GM23338 (cell line): Measurements from ENCODE around the gene PCDHGA1. TPM values are rescaled to one million over a fixed set of nuclear protein-coding genes. Genes with fewer than 3 reads are reported as not detected.

Source experiments
- ATAC-seq: fragments of 200-7000 bp; cut with Tn5 transposase; 3 replicates; pipeline ENCODE4 v1.9.1; 2020
- DNase-seq: peaks from one replicate; pipeline ENCODE4 v3.0.0-alpha.2; 2015; ENCODE audit warnings: low spot score
- H2AFZ ChIP-seq: fragments of 200-600 bp; sonication (generic); 2 replicates; pipeline ENCODE4 v1.8.0; 2016; ENCODE audit warnings: antibody characterized with exemption, mild to moderate bottlenecking, moderate library complexity
- H3F3A ChIP-seq: fragments of 200-600 bp; sonication (generic); replicated peaks from 2 replicates; pipeline ENCODE4 v1.8.0; 2017; ENCODE audit warnings: antibody characterized with exemption, mixed run types, low read depth
- H3K27ac ChIP-seq: fragments of 200-600 bp; sonication (generic); 2 replicates; pipeline ENCODE4 v1.6.1; 2016; ENCODE audit warnings: low read depth
- H3K27me3 ChIP-seq: fragments of 200-600 bp; sonication (generic); 2 replicates; pipeline ENCODE4 v1.8.0; 2016; ENCODE audit warnings: mild to moderate bottlenecking, mixed run types, moderate library complexity; ENCODE audit not compliant: insufficient read depth
- H3K36me3 ChIP-seq: fragments of 200-600 bp; sonication (generic); 2 replicates; pipeline ENCODE4 v1.8.0; 2016; ENCODE audit warnings: mild to moderate bottlenecking; ENCODE audit not compliant: insufficient read depth
- H3K4me1 ChIP-seq: fragments of 200-600 bp; sonication (generic); 2 replicates; pipeline ENCODE4 v1.8.0; 2016; ENCODE audit warnings: mild to moderate bottlenecking, moderate library complexity; ENCODE audit not compliant: insufficient read depth
- H3K4me2 ChIP-seq: fragments of 200-600 bp; sonication (generic); 2 replicates; pipeline ENCODE4 v1.7.1; 2017; ENCODE audit warnings: mixed run types
- H3K4me3 ChIP-seq: fragments of 200-600 bp; sonication (generic); 2 replicates; pipeline ENCODE4 v1.6.1; 2016; ENCODE audit warnings: mixed run types
- H3K79me2 ChIP-seq: fragments of 200-600 bp; sonication (generic); replicated peaks from 2 replicates; pipeline ENCODE4 v1.8.0; 2017; ENCODE audit warnings: mild to moderate bottlenecking; ENCODE audit not compliant: insufficient read depth
- H3K9me2 ChIP-seq: fragments of 200-600 bp; sonication (generic); 2 replicates; pipeline ENCODE4 v1.8.0; 2017; ENCODE audit not compliant: insufficient read depth
- H4K20me1 ChIP-seq: fragments of 200-600 bp; sonication (generic); replicated peaks from 2 replicates; pipeline ENCODE4 v1.8.0; 2017; ENCODE audit warnings: mild to moderate bottlenecking; ENCODE audit not compliant: insufficient read depth
- H3K27ac Mint-ChIP-seq: 2 replicates; pipeline ENCODE4 v1.8.0; 2020; ENCODE audit warnings: inconsistent platforms, mild to moderate bottlenecking, moderate library complexity, mixed read lengths
- H3K27me3 Mint-ChIP-seq: 3 replicates; pipeline ENCODE4 v1.8.0; 2022; ENCODE audit warnings: low read depth, mild to moderate bottlenecking, moderate library complexity, mixed read lengths, inconsistent platforms; ENCODE audit not compliant: insufficient read depth, poor library complexity
- H3K36me3 Mint-ChIP-seq: 3 replicates; pipeline ENCODE4 v1.8.0; 2021; ENCODE audit warnings: low read depth, mild to moderate bottlenecking, inconsistent platforms, moderate library complexity, mixed read lengths
- H3K4me1 Mint-ChIP-seq: 3 replicates; pipeline ENCODE4 v1.8.0; 2020; ENCODE audit warnings: mild to moderate bottlenecking, inconsistent platforms, mixed read lengths
- H3K4me3 Mint-ChIP-seq: 3 replicates; pipeline ENCODE4 v1.8.0; 2021; ENCODE audit warnings: moderate library complexity, mild to moderate bottlenecking, inconsistent platforms, mixed read lengths
- H3K9me3 Mint-ChIP-seq: 3 replicates; pipeline ENCODE4 v1.8.0; 2020; ENCODE audit warnings: moderate library complexity, mild to moderate bottlenecking, inconsistent platforms, mixed read lengths
- CREB1 ChIP-seq: fragments of 250-450 bp; sonication (Bioruptor Pico); IDR thresholded peaks from 2 replicates; pipeline ENCODE4 v1.5.0; 2020; ENCODE audit warnings: low read depth, mild to moderate bottlenecking, moderate library complexity
- ETS1 ChIP-seq: IDR thresholded peaks from 2 replicates; pipeline ENCODE4 v1.6.1; 2016; ENCODE audit warnings: antibody characterized with exemption
- EZH2 ChIP-seq: fragments of 200-600 bp; sonication (generic); IDR thresholded peaks from one replicate; pipeline ENCODE4 v1.8.0; 2017; ENCODE audit warnings: antibody characterized with exemption, mild to moderate bottlenecking, low read depth; ENCODE audit not compliant: unreplicated experiment
- EZH2phosphoT487 ChIP-seq: fragments of 200-600 bp; sonication (generic); IDR thresholded peaks from one replicate; pipeline ENCODE4 v1.8.1; 2018; ENCODE audit warnings: antibody characterized with exemption; ENCODE audit not compliant: unreplicated experiment
- JUNB ChIP-seq: IDR thresholded peaks from one replicate; pipeline ENCODE4 v1.6.1; 2016; ENCODE audit warnings: antibody characterized with exemption; ENCODE audit not compliant: unreplicated experiment
- NANOG ChIP-seq: IDR thresholded peaks from 2 replicates; pipeline ENCODE4 v1.6.1; 2016; ENCODE audit warnings: antibody characterized with exemption, borderline replicate concordance
- POLR2AphosphoS5 ChIP-seq: IDR thresholded peaks from 2 replicates; pipeline ENCODE4 v1.6.1; 2016; ENCODE audit warnings: antibody characterized with exemption, low read depth
- STAT1 ChIP-seq: IDR thresholded peaks from one replicate; pipeline ENCODE4 v1.6.1; 2016; ENCODE audit warnings: antibody characterized with exemption; ENCODE audit not compliant: unreplicated experiment
- ZNF114 ChIP-seq: fragments of 250-450 bp; sonication (Bioruptor Pico); IDR thresholded peaks from 2 replicates; pipeline ENCODE4 v1.5.0; 2020; ENCODE audit warnings: mild to moderate bottlenecking, moderate library complexity
- ZNF331 ChIP-seq: fragments of 250-450 bp; sonication (Bioruptor Pico); IDR thresholded peaks from 2 replicates; pipeline ENCODE4 v1.5.0; 2020; ENCODE audit warnings: low read depth, mild to moderate bottlenecking, moderate library complexity
- ZNF462 ChIP-seq: fragments of 250-450 bp; sonication (Bioruptor Pico); IDR thresholded peaks from 2 replicates; pipeline ENCODE4 v1.5.0; 2020; ENCODE audit warnings: mild to moderate bottlenecking, moderate library complexity
- polyA plus RNA-seq: library from polyadenylated mRNA; unstranded; fragments of >200 nt; fragmentation: Nextera tagmentation; extraction: Ambion mirVana; gene quantifications from 2 replicates; pipeline ENCODE4 v1.2.1, GENCODE V29; 2016
- total RNA-seq: library from RNA; depleted of rRNA; stranded (reverse); fragments of >200 nt; shearing (Covaris generic); gene quantifications from 2 replicates; pipeline ENCODE4 v1.2.3, GENCODE V29; 2014

Gene PCDHGA1
- total and polyA plus RNA-seq, 2 experiments from 2014 or later: 0.39 to 1.7 TPM

GRCh38 chr5:141559461-141559860 lies 229.1 kb downstream of the PCDHGA1 start:
- Histone ChIP-seq H3K4me2 (no peak overlapping the region), H3K4me1 (peaks cover 25% of the 10 kb centered on the region), H3K4me3 (no peak overlapping the region), H3K27ac (peak overlapping the region; percentile 90), H3K36me3 (no peaks in the 10 kb centered on the region), H2AFZ (no peak overlapping the region), H3K27me3 (no peaks in the 10 kb centered on the region), H3K9me2 (no peaks in the 10 kb centered on the region), H3F3A (no peaks in the 10 kb centered on the region), H4K20me1 (no peaks in the 10 kb centered on the region), H3K79me2 (no peaks in the 10 kb centered on the region)
- no peak for DNase-seq
- no peak for ATAC-seq
- Mint-ChIP-seq H3K4me1 (peaks cover 41% of the 10 kb centered on the region), H3K27me3 (peaks cover 8% of the 10 kb centered on the region), H3K4me3 (peak overlapping the region; percentile 44; the same call in 1 of the 3 replicates), H3K9me3 (no peaks in the 10 kb centered on the region; the same call in 2 of the 3 replicates), H3K36me3 (peaks cover 40% of the 10 kb centered on the region), H3K27ac (peak overlapping the region; percentile 99)
- TF ChIP-seq POLR2AphosphoS5 (no peak), EZH2 (no peak), EZH2phosphoT487 (no peak), ZNF114 (CRISPR knock-in tag) (no peak), NANOG (no peak), CREB1 (CRISPR knock-in tag) (no peak), STAT1 (no peak), JUNB (no peak)

GRCh38 chr5:141560151-141560550 lies 229.8 kb downstream of the PCDHGA1 start:
- Histone ChIP-seq H2AFZ (no peak overlapping the region), H3K27ac (peak overlapping the region; percentile 90), H3K9me2 (no peaks in the 10 kb centered on the region), H3K27me3 (no peaks in the 10 kb centered on the region), H4K20me1 (no peaks in the 10 kb centered on the region), H3K4me2 (peak overlapping the region; percentile 20), H3K36me3 (no peaks in the 10 kb centered on the region), H3F3A (no peaks in the 10 kb centered on the region), H3K79me2 (no peaks in the 10 kb centered on the region), H3K4me1 (peaks cover 25% of the 10 kb centered on the region), H3K4me3 (peak overlapping the region; percentile 12)
- peaks cover 36% of the 10 kb centered on the region for H3K36me3 Mint-ChIP-seq
- peak; percentile 10; the same call in 1 of the 3 replicates for ATAC-seq
- peak; percentile 38 for DNase-seq
- peaks cover 43% of the 10 kb centered on the region for H3K4me1 Mint-ChIP-seq
- TF ChIP-seq ZNF331 (CRISPR knock-in tag) (no peak), EZH2 (no peak), ZNF462 (CRISPR knock-in tag) (no peak), STAT1 (no peak), CREB1 (CRISPR knock-in tag) (no peak), ETS1 (no peak)
- H3K9me3 Mint-ChIP-seq: no peaks in the 10 kb centered on the region; the same call in 2 of the 3 replicates
- peak overlapping the region; percentile 99 for H3K27ac Mint-ChIP-seq
- H3K4me3 Mint-ChIP-seq: peak overlapping the region; percentile 62
- H3K27me3 Mint-ChIP-seq: peaks cover 8% of the 10 kb centered on the region
